Measurements from ENCODE around the gene VPS8.

The VPS8 gene

DNA sequence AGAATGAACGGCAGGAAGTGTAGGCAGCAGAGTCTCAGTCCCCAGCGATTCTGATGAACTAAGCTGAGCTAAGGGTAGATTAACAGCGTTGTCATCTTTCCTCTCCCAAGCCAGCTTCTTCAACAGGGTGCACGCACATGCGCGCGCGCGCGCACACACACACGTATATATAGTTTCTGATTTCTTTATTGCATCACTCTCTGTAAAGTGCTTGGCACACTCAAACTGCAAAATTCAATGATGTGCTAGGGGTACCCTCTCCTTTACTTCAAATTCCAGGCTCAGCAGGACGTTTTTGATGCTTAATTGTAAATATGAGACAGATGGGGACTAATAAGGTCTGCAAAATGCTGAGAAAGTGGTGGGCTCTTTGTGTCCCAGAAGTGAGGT, 26.1 kb upstream of the VPS8 start:
- DNase-seq = no peak

DNA sequence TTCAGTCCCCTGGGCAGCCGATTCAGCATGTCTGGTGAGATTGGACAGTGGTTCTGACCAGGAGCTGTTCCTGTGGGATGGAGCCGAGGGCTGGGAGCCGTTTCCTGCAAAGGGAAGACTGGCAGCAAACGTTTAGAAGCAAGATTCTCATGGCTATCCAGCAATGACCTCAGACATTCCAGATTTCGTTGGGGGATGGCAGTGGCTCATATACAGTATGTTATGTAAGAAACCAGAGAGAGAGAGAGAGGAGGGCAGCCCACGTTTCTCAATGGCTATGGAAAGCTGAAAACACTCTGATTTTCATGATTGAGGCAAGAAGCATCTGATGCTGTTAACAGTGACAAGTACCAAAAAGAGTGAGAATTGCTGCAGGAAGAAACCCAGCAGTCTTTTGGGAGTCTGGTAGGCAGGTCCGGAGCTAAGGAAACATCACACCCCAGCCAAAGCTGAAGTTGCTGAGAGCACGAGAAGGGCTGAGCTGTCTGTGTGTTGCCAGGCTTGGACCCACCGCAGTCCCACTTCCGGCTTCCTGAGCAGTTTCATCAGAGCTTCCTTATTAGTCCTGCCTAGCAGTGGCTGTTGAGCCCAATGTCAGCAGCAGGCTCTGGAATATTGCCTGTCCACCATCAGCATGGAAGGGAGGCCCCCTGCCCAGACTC, 25.6 kb upstream of the VPS8 start:
- no peak for DNase-seq

DNA sequence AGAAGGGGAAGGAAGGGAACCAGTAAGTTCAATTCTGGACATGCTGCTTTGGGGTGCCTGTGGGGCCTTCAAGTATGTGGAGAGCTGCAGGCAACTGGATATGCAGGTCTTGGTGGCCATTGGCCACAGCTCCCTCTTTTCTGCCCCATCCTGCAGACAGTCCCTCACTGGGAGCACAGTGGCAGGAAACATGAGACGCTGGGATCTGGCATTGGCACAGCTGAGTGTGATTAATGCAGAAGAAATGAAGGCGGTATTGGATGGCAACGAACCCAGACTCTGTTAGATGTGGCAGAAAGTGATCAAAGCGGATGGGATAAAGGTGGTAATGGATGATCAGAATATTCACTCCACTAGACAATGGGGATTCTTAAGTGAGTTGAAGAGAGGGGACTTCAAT, 23.2 kb upstream of the VPS8 start:
- no peak for DNase-seq

DNA sequence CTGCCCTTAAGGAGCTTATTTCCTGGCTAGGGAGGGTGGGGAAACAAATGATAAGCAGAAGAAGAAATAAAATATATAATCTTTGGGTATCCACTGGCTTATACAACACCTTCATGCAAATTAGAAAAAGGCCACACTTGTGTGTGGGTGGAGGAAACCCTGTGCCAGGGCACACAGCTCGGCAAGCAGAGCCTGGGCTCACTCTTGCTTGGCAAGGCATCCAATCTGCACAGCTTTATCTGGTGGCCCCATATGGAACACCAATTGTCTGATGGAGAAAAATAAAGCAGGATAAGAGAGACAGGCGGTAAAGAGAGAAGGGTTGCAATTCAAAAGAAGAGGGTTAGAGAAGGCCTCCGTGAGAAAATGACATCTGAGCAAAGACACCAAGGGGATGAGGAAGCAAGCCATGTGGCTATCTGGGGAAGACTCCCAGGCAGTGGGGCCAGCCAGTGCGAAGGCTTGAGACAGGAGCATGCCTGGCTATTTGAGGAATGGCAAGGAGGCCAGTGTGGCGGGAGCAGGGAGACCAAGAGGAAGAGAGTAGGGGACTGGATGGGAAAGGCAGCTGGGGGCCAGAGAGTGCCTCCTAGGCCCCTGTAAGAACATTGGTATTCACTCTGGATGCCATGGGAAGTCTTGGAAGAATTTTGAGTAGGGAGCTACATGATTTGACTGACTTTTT, 22.5 kb upstream of the VPS8 start:
- DNase-seq = peak; percentile 51

DNA sequence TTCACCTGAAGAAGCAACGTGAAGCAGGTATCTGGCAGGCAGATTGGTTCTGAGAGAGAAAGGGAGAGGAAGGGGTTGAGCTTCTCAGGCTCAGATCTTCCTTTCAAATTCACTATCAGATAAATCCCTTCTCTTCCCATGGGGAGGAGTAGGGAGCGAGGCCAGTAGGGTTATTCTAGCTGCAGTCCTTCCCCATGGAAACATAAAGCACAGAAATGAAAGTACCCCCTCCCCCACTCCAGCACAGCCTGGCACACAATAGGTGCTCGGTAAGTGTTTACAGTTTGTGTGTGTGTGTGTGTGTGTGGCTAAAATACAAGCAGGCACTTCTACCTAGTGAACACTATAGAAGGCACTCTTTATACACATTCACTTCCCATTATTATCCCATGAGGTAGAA, 20.8 kb upstream of the VPS8 start:
- DNase-seq = no peak

DNA sequence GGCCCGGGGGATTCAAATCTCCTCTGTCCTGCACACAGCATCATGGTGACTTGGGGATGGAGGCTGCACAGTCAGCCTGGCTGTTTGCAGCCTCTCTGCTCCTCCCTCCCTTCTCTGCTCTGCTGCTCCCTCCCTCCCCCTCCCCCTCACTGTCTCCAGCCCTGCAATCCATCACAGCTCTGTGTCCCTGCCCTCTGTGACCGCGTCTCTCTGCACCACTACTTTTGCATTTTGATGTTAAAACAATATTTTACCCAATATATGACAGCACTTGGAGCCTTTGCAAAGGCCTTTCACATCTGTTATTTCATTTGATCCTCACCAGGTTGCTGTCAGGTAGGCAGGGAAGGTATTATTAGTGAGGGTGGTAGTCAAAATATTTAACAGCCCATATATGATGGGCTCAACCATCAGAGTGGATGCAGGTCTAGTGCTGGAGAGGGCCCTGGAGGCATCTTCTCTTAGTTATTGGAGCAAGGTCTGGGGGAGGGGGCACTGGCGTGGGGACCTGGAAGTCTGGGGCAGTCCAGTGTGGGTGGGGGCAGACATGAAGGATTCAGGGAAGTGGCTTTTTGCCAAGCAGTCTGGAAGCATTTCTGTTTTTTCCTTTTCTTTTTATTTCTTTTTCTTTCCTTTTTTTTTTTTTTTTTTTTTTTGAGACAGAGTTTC, 16.3 kb upstream of the VPS8 start:
- DNase-seq = no peak

DNA sequence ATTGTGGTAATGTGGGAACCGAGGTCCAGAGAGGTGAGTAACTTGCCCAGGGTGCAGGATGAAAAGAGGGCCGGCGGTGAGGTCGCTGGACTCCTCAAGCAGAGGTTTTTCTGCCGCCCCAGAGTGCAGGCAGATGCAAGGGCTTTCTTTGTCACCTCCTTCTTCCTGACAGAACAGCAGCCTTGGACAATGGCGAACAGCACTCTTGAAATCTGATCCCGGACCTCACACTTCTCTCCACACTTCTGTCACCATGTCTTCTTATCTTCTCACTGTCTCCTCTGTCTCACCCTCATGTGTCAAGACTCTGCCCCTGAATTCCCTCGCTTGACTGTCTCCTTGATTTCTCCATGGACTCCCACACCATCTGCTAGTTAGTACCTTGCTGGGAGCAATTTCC, 15.4 kb upstream of the VPS8 start:
- DNase-seq = no peak

DNA sequence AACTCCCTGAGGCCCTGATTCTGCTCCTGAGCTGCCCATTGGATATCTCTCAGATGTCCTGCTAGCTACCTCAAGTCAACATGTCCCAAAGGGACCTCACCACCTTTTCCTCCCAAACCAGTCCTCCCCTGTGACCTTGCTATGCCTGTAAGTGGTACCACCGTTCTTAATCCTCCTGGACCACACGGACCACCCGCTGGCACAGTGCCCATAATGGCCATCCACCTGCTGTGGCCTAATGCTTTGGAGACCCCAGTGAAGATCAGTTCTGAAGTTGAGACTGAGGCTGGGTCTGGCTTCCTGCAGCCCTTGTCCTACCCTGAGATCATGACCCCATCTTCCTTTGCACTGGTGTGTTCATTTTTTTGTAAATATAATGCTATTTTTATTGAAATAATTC, 15.0 kb upstream of the VPS8 start:
- no peak for DNase-seq

DNA sequence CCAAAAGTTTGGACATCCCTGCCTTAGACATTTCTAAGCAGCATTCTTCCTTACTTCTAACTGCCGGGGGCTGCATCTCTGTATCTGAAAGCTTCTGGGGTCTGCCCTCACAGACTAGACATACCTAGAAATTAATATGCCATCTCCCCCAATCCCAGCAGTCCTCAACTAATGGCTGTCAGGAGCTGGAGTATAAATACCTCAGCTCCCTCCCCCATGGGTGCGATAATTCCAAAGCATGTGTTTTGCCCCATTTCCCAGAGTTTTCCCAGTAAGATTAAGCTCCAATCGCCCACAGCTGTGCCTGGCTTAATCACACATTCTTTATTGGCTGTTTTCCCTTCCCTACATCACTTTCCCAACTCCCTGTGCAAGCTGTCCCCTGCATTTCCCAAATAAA, 13.8 kb upstream of the VPS8 start:
- DNase-seq = no peak

DNA sequence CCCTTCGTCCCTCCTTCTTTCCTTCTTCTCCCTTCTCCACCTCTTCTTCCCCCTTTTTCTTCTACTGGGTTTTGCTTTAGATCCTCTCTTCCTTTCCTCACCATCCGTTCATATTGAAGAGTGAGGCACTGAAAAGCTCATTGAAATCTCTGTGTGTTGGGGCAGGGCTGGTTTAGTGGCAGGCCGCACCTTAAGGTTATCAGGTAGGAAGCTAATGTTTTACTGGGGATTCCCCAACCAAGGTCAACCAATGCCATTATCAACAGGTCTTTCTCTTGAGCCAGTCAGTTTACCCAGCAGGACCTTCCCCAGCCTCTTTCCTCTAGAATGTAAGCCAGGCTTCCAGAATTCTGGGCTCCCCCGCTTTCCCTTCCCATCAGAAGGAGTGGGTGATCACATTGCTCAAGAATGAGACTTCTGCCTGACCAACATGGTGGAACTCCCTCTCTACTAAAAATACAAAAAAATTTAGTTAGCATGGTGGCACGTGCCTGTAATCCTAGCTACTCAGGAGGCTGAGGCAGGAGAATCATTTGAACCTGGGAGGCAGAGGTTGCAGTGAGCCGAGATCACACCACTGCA, 11.5 kb upstream of the VPS8 start:
- DNase-seq = no peak

DNA sequence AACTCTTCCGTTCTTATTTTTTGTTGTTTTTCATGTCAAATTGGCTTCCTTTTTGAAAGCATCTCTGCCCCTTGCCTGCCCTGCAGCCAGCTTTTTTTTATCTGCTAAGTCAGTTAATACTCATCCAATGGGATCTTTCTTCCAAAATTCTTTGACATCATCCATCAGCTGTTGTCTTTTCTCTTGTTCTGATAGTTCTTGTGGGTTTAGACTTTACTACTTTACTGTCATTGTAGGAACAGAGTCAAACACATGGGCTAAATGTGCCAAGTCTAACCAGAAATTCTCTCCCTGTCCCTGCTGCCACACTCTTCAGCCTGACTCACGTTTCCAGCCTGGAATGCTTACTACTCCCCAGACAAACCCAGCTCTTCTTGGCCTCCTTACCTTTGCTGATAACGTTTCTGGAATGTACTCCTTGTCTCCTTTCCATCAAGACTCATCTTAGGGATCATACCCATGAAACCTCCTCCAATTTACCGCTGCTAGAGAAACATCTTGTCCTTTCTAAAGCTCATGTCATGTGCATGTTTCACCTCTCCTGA, 10.7 kb upstream of the VPS8 start:
- no peak for DNase-seq

DNA sequence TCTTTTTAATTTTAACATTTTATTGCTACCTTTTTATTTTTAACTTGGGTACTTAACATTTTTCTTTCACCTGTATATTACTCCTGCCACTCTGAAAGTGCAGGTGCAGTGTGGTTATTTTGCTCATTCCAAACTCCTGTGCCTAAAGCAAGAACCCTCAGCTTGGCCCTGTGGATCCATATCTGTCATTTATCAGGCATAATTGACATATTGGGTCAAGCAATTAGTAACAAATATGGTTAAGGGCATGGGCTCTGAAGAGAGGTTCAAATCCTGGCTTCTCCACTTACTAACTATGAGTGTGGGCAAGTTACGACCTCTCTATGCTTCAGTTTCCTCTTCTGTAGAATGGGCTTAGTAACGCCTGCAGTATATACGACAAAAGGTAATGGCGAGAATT, 9.8 kb upstream of the VPS8 start:
- DNase-seq = no peak

DNA sequence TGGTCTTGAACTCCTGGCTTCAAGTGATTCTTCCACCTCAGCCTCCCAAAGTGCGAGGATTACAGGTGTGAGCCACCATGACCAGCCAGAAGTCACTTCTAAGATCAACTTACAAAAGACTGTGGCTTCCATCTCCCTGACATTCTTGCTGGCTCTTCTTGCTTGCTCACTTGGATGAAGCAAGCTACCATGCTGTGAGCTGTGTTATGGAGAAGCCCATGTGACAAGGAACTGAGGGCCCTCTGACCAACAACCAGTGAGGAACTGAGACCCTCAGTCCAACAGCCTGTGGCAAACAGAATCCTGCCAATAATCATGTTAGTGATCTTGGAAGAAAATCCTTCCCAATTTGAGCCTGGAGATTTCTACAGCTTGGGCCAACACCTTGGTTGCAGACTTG, 7.2 kb upstream of the VPS8 start:
- DNase-seq = no peak

DNA sequence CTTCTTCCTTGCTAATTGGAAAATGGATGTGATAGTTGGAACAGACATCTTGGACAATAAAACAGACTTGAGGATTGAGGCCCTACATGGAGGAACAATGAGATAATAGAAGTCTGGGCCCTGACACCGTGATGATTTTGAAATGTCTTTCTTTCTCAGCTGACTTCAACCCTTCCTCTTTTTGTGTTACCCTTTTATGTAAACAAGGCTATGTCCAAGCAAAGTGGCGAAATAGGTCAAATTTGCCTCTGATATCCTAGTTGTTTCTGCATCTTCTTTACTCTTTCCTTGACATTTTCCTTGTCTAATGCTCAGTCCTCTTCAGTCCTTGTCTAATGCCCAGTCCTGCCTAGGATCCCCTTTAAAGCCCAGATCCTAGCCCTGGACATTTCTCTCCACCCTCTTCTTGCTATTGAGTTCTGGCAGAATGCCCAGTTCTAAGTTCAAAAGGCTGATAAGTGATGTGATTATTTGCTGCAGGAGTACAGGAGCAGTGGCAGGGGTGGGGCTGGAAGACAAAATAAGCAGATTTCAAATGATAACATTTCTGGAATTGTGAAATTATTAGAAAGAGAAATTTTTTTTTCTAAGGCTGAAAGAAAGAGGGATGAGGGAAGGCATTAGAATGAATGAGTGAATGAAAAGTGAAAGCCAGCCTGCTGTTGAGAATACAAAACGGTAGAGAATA, 6.5 kb upstream of the VPS8 start:
- DNase-seq = no peak

DNA sequence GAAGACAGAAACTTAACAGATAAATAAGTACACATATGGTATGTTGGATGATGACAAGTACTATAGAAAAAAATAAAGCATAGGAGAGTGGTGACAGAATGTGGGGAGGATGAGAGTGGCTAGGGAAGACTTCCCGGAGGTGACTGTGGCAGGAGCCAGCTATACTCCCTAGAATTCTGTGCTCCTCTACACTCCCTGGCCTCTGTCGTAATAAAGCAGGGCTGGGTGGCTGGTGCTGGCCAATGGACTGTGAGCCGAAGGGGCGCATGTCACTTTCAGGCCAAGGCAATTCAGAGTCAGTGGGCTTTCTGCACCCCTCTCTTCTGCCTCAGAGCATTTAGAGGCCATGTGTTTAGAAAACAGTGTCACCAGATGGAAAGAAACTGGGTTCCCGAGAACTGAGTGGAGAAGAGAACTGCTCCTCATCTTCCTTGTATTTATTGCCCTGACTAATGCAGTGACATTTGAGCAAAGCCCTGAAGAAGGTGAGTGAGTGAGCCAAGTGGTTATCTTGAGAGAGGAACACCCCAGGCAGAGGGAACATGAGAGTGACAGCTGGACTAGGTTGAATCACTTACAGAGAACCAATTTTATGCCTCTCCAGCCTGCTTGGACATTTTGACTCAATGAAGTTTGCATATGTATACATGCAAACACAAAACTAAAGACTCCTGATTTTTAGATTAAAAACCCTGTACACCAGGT, 5.2 kb upstream of the VPS8 start:
- peak; percentile 12 for DNase-seq

DNA sequence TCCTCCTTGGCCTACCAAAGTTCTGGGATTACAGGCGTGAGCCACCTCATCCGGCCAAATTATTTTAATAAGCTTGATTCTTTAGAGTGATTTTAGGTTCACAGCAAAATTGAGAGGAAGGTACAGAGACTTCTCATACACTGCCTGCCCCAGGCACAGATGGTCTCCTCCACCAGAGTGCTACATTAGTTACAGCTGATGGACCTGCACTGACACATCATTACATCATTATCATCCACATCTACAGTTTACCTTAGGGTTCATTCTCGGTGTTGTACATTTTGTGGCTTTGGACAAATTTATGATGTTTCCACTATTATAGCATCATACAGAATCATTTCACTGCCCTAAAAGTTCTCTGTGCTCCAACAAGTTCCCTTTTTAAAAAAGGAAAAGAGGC, 4.4 kb upstream of the VPS8 start:
- peak; percentile 73 for DNase-seq

DNA sequence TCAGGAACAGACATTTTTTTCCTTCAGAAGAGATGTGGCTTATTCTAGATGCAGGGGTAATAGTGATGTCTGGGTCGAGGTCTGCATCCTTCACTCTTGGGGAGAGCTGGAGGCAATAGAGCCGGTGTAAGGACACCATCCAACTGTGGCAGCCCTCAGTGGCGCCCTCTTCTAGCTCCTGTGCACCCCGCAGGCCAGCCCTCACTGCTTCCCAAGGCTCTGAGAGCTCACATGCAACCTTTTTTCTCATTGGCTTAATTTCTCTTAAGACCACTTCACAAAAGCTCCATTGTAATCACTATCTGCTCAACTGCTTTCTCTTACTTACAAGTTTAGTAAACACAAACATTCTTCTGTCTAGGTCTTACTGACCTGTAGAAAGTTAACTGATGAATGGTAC, 3.9 kb upstream of the VPS8 start:
- DNase-seq = peak; percentile 13

DNA sequence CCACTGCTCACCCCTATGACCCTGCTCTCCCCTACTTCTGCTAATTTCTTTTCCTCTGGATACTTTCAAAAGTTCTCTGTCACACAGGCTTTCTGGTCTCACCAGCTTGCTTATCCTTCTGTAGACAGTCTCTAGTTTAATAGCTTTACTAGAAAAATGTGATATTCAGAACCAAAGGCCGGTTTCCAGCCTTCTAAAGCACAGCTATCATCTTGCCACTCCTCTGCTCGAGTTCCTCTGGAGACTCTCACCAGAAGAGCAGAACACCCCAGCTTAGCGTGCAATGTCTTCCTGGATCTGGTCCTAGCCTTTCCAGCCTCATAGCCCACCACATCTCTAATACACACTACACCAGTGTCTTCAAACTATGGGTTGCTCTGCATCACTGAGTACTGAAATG, 1.8 kb upstream of the VPS8 start:
- no peak for DNase-seq

DNA sequence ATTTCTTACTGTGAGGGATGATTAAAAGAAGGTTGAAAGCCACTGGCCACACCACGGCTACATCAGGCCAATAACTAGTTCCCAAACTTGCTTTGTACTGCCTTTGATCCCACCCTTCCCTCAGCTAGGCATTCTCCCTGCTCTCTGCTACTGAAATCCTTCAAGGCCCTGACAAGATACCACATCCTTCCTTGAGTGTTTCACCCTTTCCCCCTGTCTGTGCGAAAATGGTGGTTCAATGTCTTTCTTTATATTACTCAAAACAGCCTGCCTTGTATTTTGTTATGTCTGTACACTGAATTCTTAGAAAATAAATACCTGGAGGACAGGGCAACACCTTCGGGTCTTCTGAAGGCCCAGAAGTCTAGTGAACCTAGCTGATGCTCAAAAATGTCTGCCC, 932 bp upstream of the VPS8 start:
- no peak for DNase-seq

DNA sequence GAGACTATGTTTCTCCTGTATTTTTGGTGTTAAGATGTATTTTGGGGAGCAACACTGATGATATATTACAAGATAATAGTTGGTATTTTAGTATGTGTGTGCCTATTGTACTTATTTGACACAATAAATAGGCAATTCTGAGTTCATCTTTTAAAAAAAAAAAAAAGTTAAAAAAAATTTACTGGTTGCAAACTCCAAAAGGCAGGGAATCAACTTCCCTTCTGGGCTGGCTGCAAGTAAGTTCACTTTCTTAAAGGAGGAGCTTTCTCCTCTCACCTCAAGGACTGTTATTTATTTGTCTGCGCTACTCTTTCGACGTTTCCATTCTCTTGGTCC, 335 bp upstream of the VPS8 start:
- DNase-seq = no peak

DNA sequence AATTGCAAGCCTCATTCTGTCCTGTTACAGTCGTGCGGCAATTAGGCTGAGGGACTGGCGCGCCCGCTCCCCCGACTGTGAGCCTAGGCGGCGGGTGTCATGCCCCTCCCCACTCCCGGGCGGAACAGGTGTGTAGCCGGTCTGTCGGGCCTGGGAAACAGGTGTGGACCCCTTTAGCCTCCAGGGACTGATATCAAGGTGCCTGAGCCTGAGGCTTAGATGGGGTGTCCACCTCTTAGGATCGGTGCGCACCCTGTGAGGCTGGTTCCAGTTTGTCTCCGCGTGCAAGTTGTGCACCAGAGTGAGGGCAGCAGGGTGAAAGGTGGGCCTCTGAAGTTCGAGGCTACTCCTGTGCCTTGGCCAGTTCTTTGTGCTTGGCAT, 686 bp downstream of the VPS8 start:
- DNase-seq = no peak

DNA sequence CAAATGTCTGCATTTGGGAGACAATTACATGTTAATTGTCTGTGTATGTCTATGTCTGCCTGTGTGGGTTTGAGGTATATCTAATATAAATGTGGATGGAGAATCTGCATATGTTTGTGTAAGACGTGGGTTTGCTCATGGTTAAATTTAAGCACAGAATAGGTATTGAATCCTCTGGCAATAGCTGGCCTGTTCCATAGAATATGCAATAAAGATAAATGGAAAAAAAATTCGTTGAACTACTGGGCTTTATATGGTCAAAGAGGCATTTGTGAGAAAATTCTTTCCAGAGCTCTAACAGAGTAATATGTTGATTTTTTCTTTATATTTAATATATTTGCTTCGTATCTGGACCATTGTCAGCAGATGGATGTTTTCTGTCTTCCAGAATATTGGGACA, 1.4 kb downstream of the VPS8 start:
- no peak for DNase-seq

DNA sequence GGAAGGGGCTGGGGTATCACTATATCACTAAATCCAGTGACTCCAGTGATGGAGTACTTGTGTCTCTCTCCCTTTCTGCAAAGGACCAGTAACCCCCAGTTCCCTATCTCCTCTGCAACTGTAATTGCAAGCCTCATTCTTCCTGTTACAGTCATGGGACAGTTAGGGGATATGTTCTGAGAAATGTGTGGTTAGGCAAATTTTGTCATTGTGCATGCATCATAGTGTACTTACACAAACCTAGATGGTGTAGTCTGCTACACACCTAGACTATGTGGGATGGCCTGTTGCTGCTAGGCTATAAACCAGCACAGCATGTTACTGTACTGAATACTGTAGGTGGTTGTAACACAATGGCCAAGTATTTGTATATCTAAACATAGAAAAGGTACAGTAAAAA, 2.2 kb downstream of the VPS8 start:
- DNase-seq = no peak
